ENCODE data around the gene ZFAND3. TPM values are rescaled to one million over a fixed set of nuclear protein-coding genes. Genes with fewer than 3 reads are reported as not detected.

ZFAND3 gene
- total RNA-seq, 4 donors from 2014 or later: 37.3 to 70.1 (median 55.2) TPM

GRCh38 chr6:38168699-38169098 lies 349.2 kb downstream of the ZFAND3 start:
- DNase-seq (ENCODE audit: extremely low spot score): no peak
- 96% methylated on average over 7 of the region's 8 CpGs for WGBS
- no peak overlapping the region for H3K27ac ChIP-seq (replicated peaks in 1 of 4)
- H3K36me3 ChIP-seq: peaks cover 0 to 9% (median 0%) of the 10 kb centered on the region in 4 donors
- intact Hi-C loops (cut with DNase I): no loop called here
- H3K4me3 ChIP-seq: no peak overlapping the region
- peaks cover 0 to 7% (median 3%) of the 10 kb centered on the region in 4 donors for H3K4me1 ChIP-seq
- H3K27me3 ChIP-seq: no peaks in the 10 kb centered on the region
- TF ChIP-seq POLR2A (IDR thresholded peaks at IDR 0.05; ENCODE audit: low read depth) (no peak), EP300 (IDR thresholded peaks at IDR 0.05) (no peak), POLR2AphosphoS5 (IDR thresholded peaks at IDR 0.05) (no peak)
- TF ChIP-seq, protein P1, sequence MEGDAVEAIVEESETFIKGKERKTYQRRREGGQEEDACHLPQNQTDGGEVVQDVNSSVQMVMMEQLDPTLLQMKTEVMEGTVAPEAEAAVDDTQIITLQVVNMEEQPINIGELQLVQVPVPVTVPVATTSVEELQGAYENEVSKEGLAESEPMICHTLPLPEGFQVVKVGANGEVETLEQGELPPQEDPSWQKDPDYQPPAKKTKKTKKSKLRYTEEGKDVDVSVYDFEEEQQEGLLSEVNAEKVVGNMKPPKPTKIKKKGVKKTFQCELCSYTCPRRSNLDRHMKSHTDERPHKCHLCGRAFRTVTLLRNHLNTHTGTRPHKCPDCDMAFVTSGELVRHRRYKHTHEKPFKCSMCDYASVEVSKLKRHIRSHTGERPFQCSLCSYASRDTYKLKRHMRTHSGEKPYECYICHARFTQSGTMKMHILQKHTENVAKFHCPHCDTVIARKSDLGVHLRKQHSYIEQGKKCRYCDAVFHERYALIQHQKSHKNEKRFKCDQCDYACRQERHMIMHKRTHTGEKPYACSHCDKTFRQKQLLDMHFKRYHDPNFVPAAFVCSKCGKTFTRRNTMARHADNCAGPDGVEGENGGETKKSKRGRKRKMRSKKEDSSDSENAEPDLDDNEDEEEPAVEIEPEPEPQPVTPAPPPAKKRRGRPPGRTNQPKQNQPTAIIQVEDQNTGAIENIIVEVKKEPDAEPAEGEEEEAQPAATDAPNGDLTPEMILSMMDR (IDR thresholded peaks at IDR 0.05): no peak
- no peaks in the 10 kb centered on the region for H3K9me3 ChIP-seq

- Histone ChIP-seq H3K27ac (replicated peaks in 1 of 4) (no peak overlapping the region), H3K27me3 (no peaks in the 10 kb centered on the region), H3K36me3 (peaks cover 0 to 16% (median 0%) of the 10 kb centered on the region in 4 donors), H3K9me3 (no peaks in the 10 kb centered on the region), H3K4me3 (no peak overlapping the region), H3K4me1 (peaks cover 0 to 7% (median 3%) of the 10 kb centered on the region in 4 donors)
- TF ChIP-seq POLR2AphosphoS5 (IDR thresholded peaks at IDR 0.05) (no peak), POLR2A (IDR thresholded peaks at IDR 0.05; ENCODE audit: low read depth) (no peak), EP300 (IDR thresholded peaks at IDR 0.05) (no peak)
- TF ChIP-seq, protein P1 (IDR thresholded peaks at IDR 0.05): no peak
- no peak for DNase-seq (ENCODE audit: extremely low spot score)
- intact Hi-C loops (cut with DNase I): no loop called here
- WGBS: 82% methylated on average over 6 of the region's 20 CpGs
These were observed 349.9 kb downstream of the ZFAND3 start for GRCh38 chr6:38169221-38169976.

DNA sequence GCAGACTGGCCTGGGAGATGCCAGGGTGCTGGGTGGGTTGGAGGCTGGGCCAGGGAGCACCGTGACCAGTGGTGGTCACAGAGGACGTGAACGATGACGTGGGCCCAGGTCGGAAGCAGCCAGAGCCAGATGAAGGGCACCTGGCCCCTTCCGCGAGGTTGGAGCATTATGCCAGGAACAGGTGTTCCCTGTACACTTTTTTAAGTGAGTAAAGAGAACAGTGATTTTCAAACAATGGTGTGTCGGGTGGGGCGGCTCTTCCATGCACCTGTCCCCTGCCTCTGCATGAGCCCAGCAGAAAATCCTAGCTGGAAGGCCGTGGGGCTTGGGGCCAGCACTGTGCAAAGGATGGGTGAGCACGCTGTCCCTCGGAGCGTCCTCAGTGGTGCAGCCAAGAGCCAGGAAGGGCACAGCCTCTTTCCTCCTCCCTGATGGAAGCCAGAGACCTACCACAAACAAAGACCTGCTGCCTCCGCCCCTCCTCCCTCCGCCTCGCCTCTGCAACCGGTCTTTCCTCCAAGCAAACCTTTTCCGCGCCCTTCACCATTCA lies 350.5 kb downstream of the ZFAND3 start:
- WGBS: 85% methylated on average over 19 of the region's 19 CpGs
- TF ChIP-seq POLR2AphosphoS5 (IDR thresholded peaks at IDR 0.05) (no peak), EP300 (IDR thresholded peaks at IDR 0.05) (no peak), POLR2A (IDR thresholded peaks at IDR 0.05; ENCODE audit: low read depth) (no peak)
- TF ChIP-seq, protein P1 (IDR thresholded peaks at IDR 0.05): no peak
- intact Hi-C loops (cut with DNase I): no loop called here
- no peak overlapping the region for H3K4me3 ChIP-seq
- H3K27ac ChIP-seq (replicated peaks in 1 of 4): no peak overlapping the region
- DNase-seq (ENCODE audit: extremely low spot score): no peak
- peaks cover 0 to 7% (median 0%) of the 10 kb centered on the region in 4 donors for H3K4me1 ChIP-seq
- no peaks in the 10 kb centered on the region for H3K27me3 ChIP-seq
- peaks cover 0 to 22% (median 0%) of the 10 kb centered on the region in 4 donors for H3K36me3 ChIP-seq
- H3K9me3 ChIP-seq: no peaks in the 10 kb centered on the region

DNA sequence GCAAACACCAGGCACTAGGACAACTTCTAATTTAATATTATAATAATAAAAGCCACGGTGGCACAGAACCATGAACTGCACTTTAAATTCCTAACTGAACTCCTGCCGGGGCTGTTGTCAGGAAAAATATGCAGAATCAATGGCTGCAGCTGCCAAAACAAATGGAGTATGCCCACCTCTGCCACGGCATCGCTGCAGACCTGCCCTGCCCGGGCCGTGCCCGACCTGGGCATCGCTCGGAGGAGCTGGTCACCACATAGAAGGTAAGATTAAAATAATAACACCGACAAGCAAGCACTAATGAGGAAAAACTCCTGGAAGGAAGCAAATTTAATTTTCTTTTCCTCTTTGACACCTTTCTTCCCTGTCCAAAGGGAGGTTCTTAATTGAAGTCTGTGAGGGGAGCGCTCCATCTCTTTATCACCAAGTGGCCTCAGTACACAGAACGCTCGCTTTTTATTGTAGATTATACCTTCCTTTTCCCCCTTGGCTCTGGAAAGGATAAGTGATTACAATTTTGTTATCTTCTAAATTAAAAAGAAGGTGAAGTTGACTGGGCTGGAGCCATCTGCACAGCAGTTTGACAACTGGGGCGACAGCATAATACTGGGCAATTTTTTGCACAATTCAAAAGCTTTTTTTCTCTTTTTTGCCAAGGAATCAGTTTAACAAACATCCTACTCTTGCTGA lies 351.3 kb downstream of the ZFAND3 start:
- no peaks in the 10 kb centered on the region for H3K9me3 ChIP-seq
- intact Hi-C loops (cut with DNase I): no loop called here
- no peaks in the 10 kb centered on the region for H3K4me1 ChIP-seq
- TF ChIP-seq POLR2A (IDR thresholded peaks at IDR 0.05; ENCODE audit: low read depth): no peak
- TF ChIP-seq, protein P1 (IDR thresholded peaks at IDR 0.05): no peak
- TF ChIP-seq EP300 (IDR thresholded peaks at IDR 0.05): no peak
- TF ChIP-seq POLR2AphosphoS5 (IDR thresholded peaks at IDR 0.05): no peak
- H3K4me3 ChIP-seq: no peak overlapping the region
- H3K27ac ChIP-seq (replicated peaks in 1 of 4): no peak overlapping the region
- H3K27me3 ChIP-seq: no peaks in the 10 kb centered on the region
- H3K36me3 ChIP-seq: peaks cover 0 to 24% (median 0%) of the 10 kb centered on the region in 4 donors
- DNase-seq (ENCODE audit: extremely low spot score): no peak
- 90% methylated on average over 14 of the region's 14 CpGs for WGBS
